Measurements from ENCODE around the gene H19. TPM values are rescaled to one million over a fixed set of nuclear protein-coding genes. Genes with fewer than 3 reads are reported as not detected.

The H19 gene
- total and polyA plus RNA-seq, 2 donors from 2014 or later = 53.8 to 140 TPM

DNA sequence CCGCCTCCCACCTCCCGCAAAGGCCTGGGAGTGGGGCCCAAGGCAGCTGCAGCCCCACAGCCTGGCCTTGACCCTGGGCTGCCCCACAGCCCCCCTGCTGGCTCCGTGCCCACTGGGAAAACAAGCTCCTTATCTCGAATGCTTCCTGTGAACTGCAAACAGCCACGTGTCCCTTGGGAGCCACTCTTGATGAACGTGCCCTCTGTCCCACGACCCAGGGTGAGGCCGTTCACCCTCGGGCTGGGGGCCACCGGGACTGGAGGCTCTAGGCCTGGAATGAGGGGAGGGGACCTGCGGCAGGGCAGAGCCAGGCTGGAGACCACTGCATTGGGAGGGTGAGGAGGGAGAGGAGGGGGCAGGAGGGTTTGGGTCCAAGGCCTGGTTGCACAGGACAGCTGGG is 9.5 kb downstream of the H19 start:
- no peak for FAIRE-seq

DNA sequence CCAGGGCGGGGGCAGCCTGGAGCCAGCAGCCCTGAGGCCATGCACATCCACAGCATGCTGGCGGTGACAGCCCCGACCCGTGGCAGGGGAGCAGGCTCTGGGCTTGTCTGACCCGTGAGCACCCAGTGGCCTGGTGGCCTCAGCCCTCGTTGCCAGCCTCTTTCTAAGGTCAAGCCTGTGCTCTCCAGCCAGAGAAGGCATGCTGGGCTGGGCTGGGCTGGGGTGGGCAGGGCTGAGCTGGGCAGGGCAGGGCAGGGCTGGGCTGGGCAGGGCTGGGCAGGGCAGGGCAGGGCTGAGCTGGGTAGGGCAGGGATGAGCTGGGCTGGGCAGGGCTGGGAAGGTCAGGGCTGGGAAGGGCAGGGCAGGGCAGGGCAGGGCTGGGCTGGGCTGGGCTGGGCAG is 10.6 kb downstream of the H19 start:
- no peaks in the 10 kb centered on the region for H3K36me3 ChIP-seq (ENCODE audit: control insufficient read depth in 2 of 3, insufficient read depth in 3 of 3, low read length in 3 of 3)
- H3K4me1 ChIP-seq (ENCODE audit: control insufficient read depth in 2 of 3, insufficient read depth in 2 of 3, low read depth in 1 of 3, low read length in 3 of 3) = no peaks in the 10 kb centered on the region
- FAIRE-seq = no peak
- H3K4me3 ChIP-seq (ENCODE audit: low read length in 3 of 3) = no peak overlapping the region
- H3K27me3 ChIP-seq (ENCODE audit: control insufficient read depth, insufficient read depth, low read length) = no peaks in the 10 kb centered on the region
- no peak for DNase-seq
- H3K9me3 ChIP-seq (ENCODE audit: control insufficient read depth in 2 of 3, insufficient read depth in 1 of 3, low read length in 3 of 3) = no peaks in the 10 kb centered on the region
- intact Hi-C loops (cut with DNase I) = no loop called here
- H3K27ac ChIP-seq (ENCODE audit: low read depth in 2 of 2, low read length in 2 of 2) = no peak overlapping the region
- no peak overlapping the region for H3K9ac ChIP-seq (ENCODE audit: low read length in 3 of 3)
- TF ChIP-seq, protein P1, sequence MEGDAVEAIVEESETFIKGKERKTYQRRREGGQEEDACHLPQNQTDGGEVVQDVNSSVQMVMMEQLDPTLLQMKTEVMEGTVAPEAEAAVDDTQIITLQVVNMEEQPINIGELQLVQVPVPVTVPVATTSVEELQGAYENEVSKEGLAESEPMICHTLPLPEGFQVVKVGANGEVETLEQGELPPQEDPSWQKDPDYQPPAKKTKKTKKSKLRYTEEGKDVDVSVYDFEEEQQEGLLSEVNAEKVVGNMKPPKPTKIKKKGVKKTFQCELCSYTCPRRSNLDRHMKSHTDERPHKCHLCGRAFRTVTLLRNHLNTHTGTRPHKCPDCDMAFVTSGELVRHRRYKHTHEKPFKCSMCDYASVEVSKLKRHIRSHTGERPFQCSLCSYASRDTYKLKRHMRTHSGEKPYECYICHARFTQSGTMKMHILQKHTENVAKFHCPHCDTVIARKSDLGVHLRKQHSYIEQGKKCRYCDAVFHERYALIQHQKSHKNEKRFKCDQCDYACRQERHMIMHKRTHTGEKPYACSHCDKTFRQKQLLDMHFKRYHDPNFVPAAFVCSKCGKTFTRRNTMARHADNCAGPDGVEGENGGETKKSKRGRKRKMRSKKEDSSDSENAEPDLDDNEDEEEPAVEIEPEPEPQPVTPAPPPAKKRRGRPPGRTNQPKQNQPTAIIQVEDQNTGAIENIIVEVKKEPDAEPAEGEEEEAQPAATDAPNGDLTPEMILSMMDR (IDR thresholded peaks at IDR 0.05; ENCODE audit: borderline replicate concordance, extremely low read depth, insufficient read depth) = no peak

More for the DNA sequence above, 9.5 kb downstream of the H19 start:
- Histone ChIP-seq H3K4me1 (ENCODE audit: control insufficient read depth in 2 of 3, insufficient read depth in 2 of 3, low read depth in 1 of 3, low read length in 3 of 3) (no peaks in the 10 kb centered on the region), H3K9ac (ENCODE audit: low read length in 3 of 3) (no peak overlapping the region), H3K9me3 (ENCODE audit: control insufficient read depth in 2 of 3, insufficient read depth in 1 of 3, low read length in 3 of 3) (no peaks in the 10 kb centered on the region), H3K27me3 (ENCODE audit: control insufficient read depth, insufficient read depth, low read length) (no peaks in the 10 kb centered on the region), H3K27ac (ENCODE audit: low read depth in 2 of 2, low read length in 2 of 2) (no peak overlapping the region), H3K4me3 (ENCODE audit: low read length in 3 of 3) (no peak overlapping the region), H3K36me3 (ENCODE audit: control insufficient read depth in 2 of 3, insufficient read depth in 3 of 3, low read length in 3 of 3) (no peaks in the 10 kb centered on the region)
- TF ChIP-seq, protein P1 (IDR thresholded peaks at IDR 0.05; ENCODE audit: borderline replicate concordance, extremely low read depth, insufficient read depth) = no peak
- DNase-seq = no peak
- intact Hi-C loops (cut with DNase I) = no loop called here

DNA sequence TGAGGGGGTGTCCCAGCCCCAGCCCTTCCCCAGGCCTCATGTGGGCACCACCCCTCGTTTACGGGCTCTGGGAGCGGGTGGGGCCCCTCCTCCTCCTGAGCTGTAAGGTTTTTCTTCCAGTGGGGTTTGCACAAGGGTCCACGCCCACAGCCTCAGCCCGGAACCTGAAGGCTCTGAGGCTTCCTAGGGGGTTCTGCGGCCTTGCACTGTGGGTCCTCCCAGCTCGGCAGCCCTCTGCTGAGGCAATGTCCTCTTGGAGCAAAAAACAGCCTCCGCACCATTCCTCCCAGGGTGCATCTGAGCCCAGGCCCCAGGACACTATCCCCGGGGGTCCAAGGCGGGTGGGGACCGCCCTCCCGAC is 14.1 kb downstream of the H19 start:
- no peaks in the 10 kb centered on the region for H3K4me1 ChIP-seq (ENCODE audit: control insufficient read depth in 2 of 3, insufficient read depth in 2 of 3, low read depth in 1 of 3, low read length in 3 of 3)
- H3K27me3 ChIP-seq (ENCODE audit: control insufficient read depth, insufficient read depth, low read length) = no peaks in the 10 kb centered on the region
- no peak for FAIRE-seq
- H3K9me3 ChIP-seq (ENCODE audit: control insufficient read depth in 2 of 3, insufficient read depth in 1 of 3, low read length in 3 of 3) = no peaks in the 10 kb centered on the region
- TF ChIP-seq, protein P1 (IDR thresholded peaks at IDR 0.05; ENCODE audit: borderline replicate concordance, extremely low read depth, insufficient read depth) = no peak
- no peaks in the 10 kb centered on the region for H3K36me3 ChIP-seq (ENCODE audit: control insufficient read depth in 2 of 3, insufficient read depth in 3 of 3, low read length in 3 of 3)
- no peak overlapping the region for H3K27ac ChIP-seq (ENCODE audit: low read depth in 2 of 2, low read length in 2 of 2)
- H3K4me3 ChIP-seq (ENCODE audit: low read length in 3 of 3) = no peak overlapping the region
- H3K9ac ChIP-seq (ENCODE audit: low read length in 3 of 3) = no peak overlapping the region
- intact Hi-C loops (cut with DNase I) = no loop called here
- peak in 3 of 5 donors; percentile 3 to 16 (median 8) for DNase-seq

Measured in kidney (tissue), 14 donors.